Activated CD8-positive, alpha-beta memory T cell treated with anti-CD3 and anti-CD28 coated beads for 24 hours (primary cell): ENCODE data around the gene EFNB2.

Experiments used
- DNase-seq: peaks from one replicate; pipeline ENCODE4 v3.0.0-alpha.2; 2020

Gene EFNB2

GRCh38 chr13:106524108-106524507 lies 11.4 kb downstream of the EFNB2 start:
- DNase-seq, result no peak

DNA sequence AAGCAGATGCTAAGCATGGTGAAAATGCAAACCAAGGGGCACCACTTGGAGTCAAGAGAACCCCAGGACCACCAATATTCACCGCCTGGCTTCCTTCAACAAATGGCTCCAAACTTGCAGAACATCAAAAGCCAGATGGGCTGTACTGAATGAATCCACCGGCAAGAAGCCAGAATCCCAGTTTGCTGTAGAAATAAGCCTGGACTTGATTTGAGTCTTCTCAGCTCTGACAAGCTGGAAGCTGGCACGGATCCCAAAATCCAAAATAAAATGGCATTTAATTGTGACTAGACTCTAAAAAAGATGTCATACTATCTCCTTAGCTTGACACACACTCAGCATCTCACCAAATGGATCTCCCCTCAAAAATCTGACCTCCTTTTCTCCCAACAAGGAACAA lies 11.9 kb downstream of the EFNB2 start:
- no peak for DNase-seq

DNA sequence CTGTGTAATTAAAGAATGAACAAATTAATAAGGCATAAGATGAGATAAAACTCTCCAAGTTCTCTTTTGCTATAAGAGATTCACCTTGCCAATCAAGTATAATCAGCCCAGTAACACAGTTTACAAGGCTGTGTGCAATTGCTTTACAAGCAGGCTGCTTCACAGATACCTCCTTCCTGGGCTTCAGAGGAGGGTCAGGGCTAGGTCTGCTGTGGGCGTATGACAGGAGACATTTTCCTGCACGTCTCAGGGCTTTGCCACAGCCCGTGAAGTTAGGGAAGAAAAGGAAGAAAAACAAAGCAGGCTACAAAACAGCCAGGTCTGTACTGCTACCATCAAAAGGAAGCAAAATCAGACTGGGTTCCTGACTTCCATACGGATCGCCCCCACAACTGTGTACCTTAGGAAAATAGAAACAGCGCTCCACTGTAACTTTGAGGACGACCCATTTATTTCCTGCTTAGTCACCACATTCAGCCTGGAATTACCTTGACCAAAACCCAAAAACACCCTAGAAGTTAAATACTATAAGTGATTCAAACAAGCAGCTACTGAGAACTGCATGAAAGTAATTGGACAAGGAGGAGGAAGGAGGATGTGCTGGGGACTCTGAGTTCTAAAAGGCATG lies 12.4 kb downstream of the EFNB2 start:
- no peak for DNase-seq

DNA sequence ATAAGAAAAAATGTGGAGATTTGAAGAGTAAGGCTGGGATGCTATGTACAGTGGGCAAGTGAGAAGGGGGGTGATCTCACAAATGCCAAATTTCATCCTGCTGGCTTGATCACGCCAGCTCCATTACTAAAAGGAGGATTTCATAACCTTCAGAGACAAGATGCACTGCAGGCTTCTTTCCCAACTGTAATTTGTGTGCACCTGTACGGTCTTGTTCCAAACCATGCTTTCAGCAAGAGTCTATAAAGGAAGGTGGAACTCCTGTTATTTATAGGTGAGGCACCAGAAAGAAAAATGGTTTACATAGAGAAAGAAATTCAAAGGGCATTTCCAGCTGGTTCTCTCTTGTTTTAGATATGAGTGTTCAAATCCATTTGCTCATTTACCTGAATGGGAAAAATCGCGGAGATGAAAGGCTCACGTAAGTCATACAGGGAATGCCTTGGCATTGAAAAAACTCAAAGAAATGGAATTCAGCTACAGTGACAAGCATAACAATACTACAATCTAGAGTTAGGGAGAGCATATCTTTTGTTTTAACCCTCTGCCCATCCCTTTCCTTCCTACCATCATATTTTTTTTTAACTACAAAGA lies 13.3 kb downstream of the EFNB2 start:
- DNase-seq, result no peak

DNA sequence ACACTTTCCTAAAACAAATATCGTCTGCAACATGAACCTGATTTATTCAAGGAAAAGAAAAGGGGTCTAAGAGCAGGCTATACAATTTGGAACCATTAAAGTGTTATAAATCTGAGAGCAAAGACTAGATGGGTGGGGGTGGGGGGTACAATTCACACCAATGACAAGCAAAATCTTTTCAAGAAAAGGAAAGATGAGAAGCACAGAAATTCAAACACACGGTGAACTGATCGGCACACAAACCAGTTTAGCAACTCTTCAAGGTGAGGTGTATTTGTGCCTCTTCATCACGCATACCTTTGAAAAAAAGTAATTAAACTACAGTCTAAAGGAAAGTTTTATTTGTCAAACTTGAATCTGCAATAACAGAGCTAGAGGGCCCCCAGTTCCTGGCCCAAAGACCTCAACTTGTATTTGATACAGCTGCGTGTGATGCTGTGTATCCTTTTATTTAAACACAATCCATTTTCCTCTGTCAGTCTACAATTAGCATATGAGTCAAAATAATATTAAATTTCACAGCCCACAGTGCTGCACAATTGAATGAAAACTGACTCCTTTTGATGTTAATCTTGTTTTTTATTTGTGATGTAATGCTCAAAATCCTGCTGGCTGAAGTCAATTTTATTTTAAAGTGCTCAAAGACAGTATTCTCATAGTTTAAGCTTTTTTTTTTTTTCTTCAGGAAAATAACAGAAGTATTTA lies 14.2 kb downstream of the EFNB2 start:
- no peak for DNase-seq

- DNase-seq, result no peak
These were observed 15.0 kb downstream of the EFNB2 start for GRCh38 chr13:106520251-106521054.

GRCh38 chr13:106518512-106518911 lies 16.9 kb downstream of the EFNB2 start:
- no peak for DNase-seq

DNA sequence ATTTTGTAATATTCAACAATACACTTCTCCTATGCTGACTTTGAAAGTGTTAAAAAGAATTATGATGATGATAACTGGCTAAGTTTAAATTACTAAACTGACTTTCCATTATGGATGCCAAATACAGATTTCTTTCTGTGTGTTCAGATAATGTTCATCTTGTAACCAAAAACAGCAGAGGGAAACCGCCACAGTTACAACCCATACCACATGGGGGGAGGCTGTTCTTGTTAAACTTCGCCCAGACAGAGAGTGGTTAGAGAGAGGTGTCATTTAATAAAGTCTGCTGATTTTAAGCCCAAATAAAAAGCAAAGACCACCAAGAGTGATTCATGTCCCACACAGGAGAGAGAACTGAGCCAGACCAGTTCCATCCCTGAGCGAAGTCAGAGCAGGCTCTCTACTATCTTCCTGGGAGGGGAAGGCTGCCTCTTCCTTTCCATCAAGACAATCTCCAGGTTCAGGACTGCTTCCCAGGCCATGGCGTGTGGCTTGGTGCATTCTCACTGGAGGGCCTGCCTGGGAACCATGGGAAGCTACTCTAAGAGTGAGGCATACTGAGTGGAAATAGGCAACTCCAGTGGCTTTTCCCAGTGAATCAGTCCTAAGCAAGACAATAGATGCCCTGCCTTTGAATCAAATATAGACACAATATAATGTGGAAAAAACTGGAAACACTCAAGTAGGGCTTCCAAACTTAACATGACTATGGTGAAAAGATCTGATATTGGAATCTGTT lies 18.2 kb downstream of the EFNB2 start:
- no peak for DNase-seq

DNA sequence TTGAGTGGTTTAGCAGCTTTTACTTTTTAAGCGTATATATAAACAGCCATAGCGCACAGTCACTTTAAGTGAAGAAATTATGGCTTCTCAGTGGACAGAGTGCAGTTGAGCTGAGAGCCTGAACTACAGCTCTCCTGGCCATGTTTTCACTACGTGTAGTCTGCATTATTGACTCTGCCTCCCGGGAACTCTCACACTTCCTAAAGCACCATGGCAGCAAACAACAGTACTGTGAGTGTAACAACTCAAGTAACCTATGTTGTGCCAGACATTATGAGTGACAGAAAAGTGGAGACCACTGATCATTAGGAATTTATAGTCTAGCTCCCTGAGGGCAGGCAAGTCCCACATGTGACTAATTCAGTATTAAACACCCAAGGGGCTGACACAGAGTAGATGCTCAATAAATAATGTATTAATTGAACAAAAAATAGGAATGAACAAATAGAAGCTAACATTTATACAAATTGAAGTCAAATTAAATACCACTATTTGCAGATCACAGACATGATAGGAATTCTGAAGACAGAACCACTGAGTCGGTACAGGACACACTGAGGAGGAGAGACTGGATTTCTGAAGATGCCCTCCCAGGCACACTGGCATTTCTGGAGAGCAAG lies 19.7 kb downstream of the EFNB2 start:
- DNase-seq, result no peak

GRCh38 chr13:106514928-106515634 lies 20.4 kb downstream of the EFNB2 start:
- DNase-seq, result no peak

DNA sequence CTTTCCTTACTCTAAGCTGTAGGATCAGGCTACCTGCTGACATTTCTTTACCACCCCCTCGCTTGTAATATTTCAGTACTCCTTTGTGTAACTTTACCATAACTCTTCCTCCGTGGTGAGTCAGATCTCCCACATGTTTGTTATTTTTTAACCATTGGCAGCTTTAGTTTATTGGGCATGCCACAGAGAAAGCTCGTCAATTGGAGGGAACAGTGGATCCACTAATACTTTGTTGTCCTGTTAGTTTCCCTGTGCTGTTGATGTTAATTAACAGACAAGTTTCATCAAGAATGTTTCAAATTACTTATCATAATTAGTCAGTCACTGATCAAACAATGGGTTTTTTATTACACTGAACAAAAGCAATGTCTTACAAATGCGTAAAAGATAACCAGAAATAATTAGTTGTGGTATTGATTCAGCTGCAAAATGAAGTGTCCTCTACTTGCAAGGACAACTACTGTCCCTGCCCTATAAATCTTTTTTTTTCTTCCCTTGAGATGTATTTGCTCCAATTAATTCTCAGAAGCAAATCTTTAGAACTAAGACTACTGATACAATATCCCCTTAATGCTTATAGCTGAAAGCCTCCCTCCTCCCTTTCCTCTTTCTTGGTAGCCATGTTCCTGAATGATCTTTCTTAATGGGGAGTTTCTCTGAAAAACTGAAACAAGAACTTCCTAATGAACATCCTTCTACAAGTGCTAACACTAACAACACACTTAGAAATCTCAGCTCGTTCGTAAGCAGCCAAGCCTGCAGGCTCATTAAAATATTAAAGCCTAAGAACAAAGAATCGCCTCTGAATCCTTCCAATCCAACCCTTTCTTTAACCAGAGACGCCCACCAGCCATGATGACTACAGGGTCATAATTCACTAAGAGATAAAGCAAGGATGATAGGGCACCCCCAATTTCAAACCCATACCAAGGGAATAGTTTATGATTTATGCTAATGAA lies 22.2 kb downstream of the EFNB2 start:
- DNase-seq, result no peak

GRCh38 chr13:106507560-106508274 lies 27.7 kb downstream of the EFNB2 start:
- DNase-seq, result no peak

DNA sequence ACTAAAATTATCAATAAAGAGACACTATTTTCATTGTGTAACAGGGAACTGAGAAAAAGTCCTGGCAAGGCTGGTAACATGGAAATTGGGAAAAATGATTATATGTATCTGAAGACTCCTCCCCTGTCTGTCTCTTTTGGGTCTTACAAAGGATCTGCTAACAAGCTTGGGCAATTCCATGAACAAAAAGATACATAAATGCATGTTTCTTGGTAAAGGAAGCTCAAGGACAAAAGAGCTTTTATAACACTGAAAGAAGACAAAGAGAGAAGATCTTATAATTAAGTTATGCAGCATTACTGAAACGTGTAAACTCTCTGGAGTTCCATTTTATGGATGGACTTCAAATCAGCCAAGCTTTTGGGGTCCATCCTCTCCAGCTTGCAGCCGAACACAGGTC lies 29.2 kb downstream of the EFNB2 start:
- DNase-seq, result no peak

- DNase-seq, result no peak
These were observed 29.7 kb downstream of the EFNB2 start for GRCh38 chr13:106505732-106506131.

GRCh38 chr13:106505295-106505694 lies 30.2 kb downstream of the EFNB2 start:
- no peak for DNase-seq

DNA sequence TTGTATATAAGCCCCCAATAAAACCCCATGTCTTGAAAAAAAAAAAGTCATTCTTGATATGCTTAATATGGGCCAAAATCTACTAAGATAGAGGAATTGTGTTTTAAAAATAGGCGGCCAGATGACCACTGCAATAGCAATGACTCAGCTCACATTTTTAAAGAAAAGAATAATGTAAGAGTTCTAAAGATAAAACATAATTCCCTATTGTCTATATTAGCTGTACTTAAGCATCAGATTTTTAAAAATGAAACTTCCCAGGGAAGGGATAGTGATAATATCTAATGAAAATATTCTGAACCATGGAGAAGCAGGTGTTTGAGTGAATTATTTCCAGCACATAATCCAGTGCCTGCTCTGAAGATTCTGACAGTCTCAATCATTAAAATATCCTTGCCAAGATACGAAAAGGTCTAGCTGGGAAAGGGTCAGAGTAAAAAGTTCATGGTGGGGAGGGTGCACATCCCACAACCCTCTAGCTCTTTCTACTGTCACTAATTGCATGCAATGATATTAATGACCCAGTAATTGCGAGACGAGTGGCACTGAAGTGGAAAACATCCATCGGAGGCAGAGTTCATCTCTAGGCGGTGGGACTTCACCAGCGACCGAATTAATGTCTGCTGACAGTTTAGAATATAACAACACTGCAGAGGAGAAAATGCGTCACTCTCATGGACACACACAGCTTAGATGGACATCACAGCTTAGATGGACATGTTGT lies 31.6 kb downstream of the EFNB2 start:
- DNase-seq, result no peak

GRCh38 chr13:106503272-106503671 lies 32.2 kb downstream of the EFNB2 start:
- no peak for DNase-seq

DNA sequence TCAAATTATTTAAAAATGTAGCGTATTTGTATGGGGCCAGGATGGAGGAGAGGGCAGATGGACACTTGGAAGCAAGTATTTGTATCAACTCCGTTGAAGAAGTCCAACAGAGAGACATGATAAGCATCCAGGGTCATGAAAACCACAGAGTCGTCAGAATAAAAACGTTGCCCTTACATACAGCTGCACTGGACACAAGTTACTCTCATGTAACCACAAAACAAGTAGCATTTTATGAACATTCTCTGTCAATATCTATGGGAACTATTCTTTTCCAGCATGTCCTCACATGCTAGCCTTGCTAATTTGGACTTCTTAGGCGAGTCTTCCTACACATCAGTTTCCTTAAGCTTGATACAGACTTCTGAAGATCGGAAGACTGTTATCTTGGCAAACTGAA lies 35.0 kb downstream of the EFNB2 start:
- DNase-seq, result no peak

- no peak for DNase-seq
These were observed 35.6 kb downstream of the EFNB2 start for GRCh38 chr13:106499896-106500295.
